Activated naive CD4-positive, alpha-beta T cell treated with anti-CD3 and anti-CD28 coated beads for 36 hours (primary cell): ENCODE data around the gene FLT4. TPM values are rescaled to one million over a fixed set of nuclear protein-coding genes. Genes with fewer than 3 reads are reported as not detected.

Experiments used
- CTCF ChIA-PET: fragments of 350-600 bp; sonication (Branson Sonifier 250); formaldehyde crosslinking; loops from one replicate; lab custom pipeline; 2021; ENCODE audit warnings: antibody characterized with exemption; lab: Charles Lee
- DNase-seq: peaks from one replicate; pipeline ENCODE4 v3.0.0-alpha.2; 2020
- H3K27ac Mint-ChIP-seq: one replicate; pipeline ENCODE4 v1.8.0; 2021; ENCODE audit warnings: mild to moderate bottlenecking, mixed read lengths
- H3K27me3 Mint-ChIP-seq: one replicate; pipeline ENCODE4 v1.8.0; 2021; ENCODE audit warnings: low read depth, mixed read lengths
- H3K36me3 Mint-ChIP-seq: one replicate; pipeline ENCODE4 v1.8.0; 2021; ENCODE audit warnings: low read depth, mixed read lengths
- H3K4me1 Mint-ChIP-seq: one replicate; pipeline ENCODE4 v1.8.0; 2021; ENCODE audit warnings: low read depth, mixed read lengths
- H3K4me3 Mint-ChIP-seq: one replicate; pipeline ENCODE4 v1.8.0; 2021; ENCODE audit warnings: mild to moderate bottlenecking, moderate library complexity, mixed read lengths
- H3K9me3 Mint-ChIP-seq: one replicate; pipeline ENCODE4 v1.8.0; 2021; ENCODE audit warnings: mixed read lengths
- intact Hi-C: fragments of 100-400 bp; cut with micrococcal nuclease; formaldehyde crosslinking; loops from one replicate; pipeline ENCODE4 v1.15.1; 2023
- total RNA-seq, 2 experiments: library from RNA; stranded (reverse); gene quantifications; one replicate each; pipeline ENCODE4 v1.2.3, GENCODE V29; 2021

The FLT4 gene
- total RNA-seq, 2 experiments from 2014 or later, result 1.5 to 2.7 TPM

- CTCF ChIA-PET, result interaction anchor here (0.6 to 1.6 kb wide), 9 partner anchors 11 to 570 kb away, joined by 3 to 9 read pairs (median 4); no protein-coding TSS in a partner anchor
- H3K36me3 Mint-ChIP-seq, result no peaks in the 10 kb centered on the region
- peak; percentile 53 for DNase-seq
- H3K4me3 Mint-ChIP-seq, result peak overlapping the region; percentile 60
- intact Hi-C loops, result loop anchor here (1.0 to 2.0 kb wide), 2 partner anchors 51 to 100 kb away; no protein-coding TSS in a partner anchor
- no peaks in the 10 kb centered on the region for H3K27me3 Mint-ChIP-seq
- no peaks in the 10 kb centered on the region for H3K9me3 Mint-ChIP-seq
- no peak overlapping the region for H3K27ac Mint-ChIP-seq
- peaks cover 13% of the 10 kb centered on the region for H3K4me1 Mint-ChIP-seq
These were observed 30.4 kb downstream of the FLT4 start for GRCh38 chr5:180618829-180619562.

DNA sequence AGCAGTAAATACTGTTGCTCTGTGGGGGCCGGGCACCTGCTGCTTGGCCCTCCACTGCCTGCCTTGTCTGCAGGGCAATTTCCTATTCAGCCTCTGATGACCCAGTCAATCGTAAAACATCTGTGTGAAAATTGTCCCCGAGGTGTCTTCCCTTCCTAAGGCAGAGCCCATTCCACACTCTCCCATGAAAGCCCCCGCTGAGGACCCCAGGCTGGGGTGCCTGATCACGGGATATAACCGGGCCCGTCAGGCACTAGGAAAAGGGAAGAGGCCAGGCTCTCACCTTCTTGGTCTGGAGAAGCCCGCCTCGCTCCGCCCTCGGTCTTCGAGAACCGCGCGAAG, 30.9 kb downstream of the FLT4 start:
- no peak for DNase-seq
- Mint-ChIP-seq H3K27ac (no peak overlapping the region), H3K4me1 (peaks cover 8% of the 10 kb centered on the region), H3K36me3 (no peaks in the 10 kb centered on the region), H3K9me3 (no peaks in the 10 kb centered on the region), H3K4me3 (peak overlapping the region; percentile 51), H3K27me3 (no peaks in the 10 kb centered on the region)
- intact Hi-C loops, result loop anchor here (2.0 kb wide), 1 partner anchor 100 kb away; no protein-coding TSS in a partner anchor
- CTCF ChIA-PET, result interaction anchor here (0.7 to 1.6 kb wide), 7 partner anchors 12 to 100 kb away, joined by 3 to 9 read pairs (median 4); no protein-coding TSS in a partner anchor

GRCh38 chr5:180613814-180614188, 35.6 kb downstream of the FLT4 start:
- no peaks in the 10 kb centered on the region for H3K9me3 Mint-ChIP-seq
- DNase-seq, result no peak
- CTCF ChIA-PET, result no interaction called here
- H3K4me3 Mint-ChIP-seq, result no peak overlapping the region
- H3K4me1 Mint-ChIP-seq, result peaks cover 3% of the 10 kb centered on the region
- intact Hi-C loops, result no loop called here
- no peaks in the 10 kb centered on the region for H3K27me3 Mint-ChIP-seq
- H3K36me3 Mint-ChIP-seq, result no peaks in the 10 kb centered on the region
- H3K27ac Mint-ChIP-seq, result no peak overlapping the region

GRCh38 chr5:180613188-180613813, 36.1 kb downstream of the FLT4 start:
- Mint-ChIP-seq H3K27me3 (no peaks in the 10 kb centered on the region), H3K27ac (no peak overlapping the region), H3K9me3 (no peaks in the 10 kb centered on the region), H3K36me3 (no peaks in the 10 kb centered on the region), H3K4me3 (no peak overlapping the region), H3K4me1 (peaks cover under 1% of the 10 kb centered on the region)
- DNase-seq, result no peak
- intact Hi-C loops, result no loop called here
- CTCF ChIA-PET, result no interaction called here

DNA sequence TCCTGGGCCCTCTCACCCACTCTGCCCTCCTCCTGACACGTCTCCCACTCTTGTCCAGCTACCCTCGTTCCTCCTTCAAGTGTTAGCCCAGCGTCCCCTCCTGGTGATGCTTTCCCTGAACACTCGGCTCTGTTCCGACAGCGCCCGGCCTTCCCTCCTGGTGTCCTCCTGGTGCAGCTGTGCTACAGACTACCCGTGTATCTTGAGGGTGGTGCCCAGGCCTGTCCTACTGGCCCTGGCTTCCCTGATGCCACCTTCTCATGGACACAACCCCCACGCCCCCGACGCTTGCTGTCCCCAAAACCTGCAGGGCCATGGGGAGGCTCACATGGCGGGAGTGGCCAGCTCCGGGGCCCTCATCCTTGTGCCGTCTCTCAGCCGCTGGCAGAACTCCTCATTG, 36.7 kb downstream of the FLT4 start:
- H3K4me3 Mint-ChIP-seq, result no peak overlapping the region
- no peak overlapping the region for H3K27ac Mint-ChIP-seq
- intact Hi-C loops, result no loop called here
- H3K9me3 Mint-ChIP-seq, result no peaks in the 10 kb centered on the region
- CTCF ChIA-PET, result no interaction called here
- H3K36me3 Mint-ChIP-seq, result no peaks in the 10 kb centered on the region
- no peak for DNase-seq
- H3K27me3 Mint-ChIP-seq, result no peaks in the 10 kb centered on the region
- H3K4me1 Mint-ChIP-seq, result no peaks in the 10 kb centered on the region

DNA sequence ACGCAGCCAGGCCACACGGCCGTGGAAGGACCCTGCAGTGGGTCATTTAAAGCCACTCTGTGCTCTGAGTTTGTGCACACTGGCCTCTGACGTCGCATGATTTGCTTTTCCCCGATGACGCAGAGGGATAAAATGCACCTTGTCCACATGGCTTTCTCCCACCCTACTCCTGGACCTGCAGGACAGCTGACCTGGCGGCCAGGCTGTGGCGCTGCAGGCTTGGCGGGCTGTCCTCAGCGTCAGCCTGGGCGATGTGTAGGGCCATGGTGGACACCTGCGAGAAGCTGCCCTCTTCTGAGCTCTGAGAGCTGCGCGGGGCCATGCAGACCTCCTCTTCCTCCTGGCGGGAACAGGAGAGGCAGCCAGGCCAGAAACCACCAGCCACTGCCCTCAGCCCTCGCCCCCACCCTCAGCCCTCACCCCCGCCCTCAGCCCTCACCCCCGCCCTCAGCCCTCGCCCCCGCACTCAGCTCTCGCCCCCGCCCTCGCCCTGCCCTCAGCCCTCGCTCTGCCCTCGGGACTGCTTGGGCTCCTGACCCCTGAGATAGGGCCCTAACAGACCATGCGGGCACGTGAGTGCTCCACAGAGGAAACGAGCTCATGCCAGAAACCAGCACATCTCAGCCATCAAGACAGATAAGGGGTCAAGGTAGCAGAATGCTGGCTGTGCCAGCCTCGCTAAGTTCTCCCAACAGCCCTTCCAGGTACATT, 38.1 kb downstream of the FLT4 start:
- H3K4me1 Mint-ChIP-seq, result no peaks in the 10 kb centered on the region
- intact Hi-C loops, result no loop called here
- CTCF ChIA-PET, result interaction anchor here (0.5 kb wide), 1 partner anchor 112 kb away, joined by 3 read pairs; no protein-coding TSS in a partner anchor
- no peak overlapping the region for H3K4me3 Mint-ChIP-seq
- H3K9me3 Mint-ChIP-seq, result no peaks in the 10 kb centered on the region
- no peak for DNase-seq
- H3K27ac Mint-ChIP-seq, result no peak overlapping the region
- no peaks in the 10 kb centered on the region for H3K36me3 Mint-ChIP-seq
- no peaks in the 10 kb centered on the region for H3K27me3 Mint-ChIP-seq

GRCh38 chr5:180609817-180610550, 39.4 kb downstream of the FLT4 start:
- H3K27ac Mint-ChIP-seq, result no peak overlapping the region
- H3K4me1 Mint-ChIP-seq, result no peaks in the 10 kb centered on the region
- no peaks in the 10 kb centered on the region for H3K36me3 Mint-ChIP-seq
- intact Hi-C loops, result loop anchor here (5.0 kb wide), 2 partner anchors 107 to 118 kb away; partner anchors contain the start of gene CNOT6
- no peak overlapping the region for H3K4me3 Mint-ChIP-seq
- no peak for DNase-seq
- H3K9me3 Mint-ChIP-seq, result no peaks in the 10 kb centered on the region
- H3K27me3 Mint-ChIP-seq, result no peaks in the 10 kb centered on the region
- CTCF ChIA-PET, result no interaction called here

- H3K36me3 Mint-ChIP-seq, result no peaks in the 10 kb centered on the region
- H3K4me3 Mint-ChIP-seq, result no peak overlapping the region
- no peak for DNase-seq
- intact Hi-C loops, result loop anchor here (5.0 kb wide), 2 partner anchors 108 to 117 kb away; partner anchors contain the start of gene CNOT6
- H3K9me3 Mint-ChIP-seq, result no peaks in the 10 kb centered on the region
- CTCF ChIA-PET, result no interaction called here
- H3K27ac Mint-ChIP-seq, result no peak overlapping the region
- H3K4me1 Mint-ChIP-seq, result no peaks in the 10 kb centered on the region
- no peaks in the 10 kb centered on the region for H3K27me3 Mint-ChIP-seq
These were observed 40.0 kb downstream of the FLT4 start for GRCh38 chr5:180609386-180609785.

- H3K27ac Mint-ChIP-seq, result no peak overlapping the region
- DNase-seq, result no peak
- no peak overlapping the region for H3K4me3 Mint-ChIP-seq
- no peaks in the 10 kb centered on the region for H3K27me3 Mint-ChIP-seq
- CTCF ChIA-PET, result no interaction called here
- H3K36me3 Mint-ChIP-seq, result no peaks in the 10 kb centered on the region
- intact Hi-C loops, result loop anchor here (5.0 kb wide), 2 partner anchors 109 to 116 kb away; partner anchors contain the start of gene CNOT6
- H3K4me1 Mint-ChIP-seq, result no peaks in the 10 kb centered on the region
- H3K9me3 Mint-ChIP-seq, result no peaks in the 10 kb centered on the region
These were observed 40.7 kb downstream of the FLT4 start for GRCh38 chr5:180608572-180609310.

- Mint-ChIP-seq H3K27me3 (no peaks in the 10 kb centered on the region), H3K4me3 (no peak overlapping the region), H3K27ac (no peak overlapping the region), H3K9me3 (no peaks in the 10 kb centered on the region), H3K36me3 (no peaks in the 10 kb centered on the region), H3K4me1 (no peaks in the 10 kb centered on the region)
- CTCF ChIA-PET, result interaction anchor here (0.6 to 0.7 kb wide), 4 partner anchors 12 to 674 kb away, joined by 3 to 4 read pairs (median 3); no protein-coding TSS in a partner anchor
- no peak for DNase-seq
- intact Hi-C loops, result loop anchor here (2.0 to 5.0 kb wide), 3 partner anchors 109 to 315 kb away; partner anchors contain the start of genes CNOT6 and MAPK9
These were observed 41.4 kb downstream of the FLT4 start for GRCh38 chr5:180607861-180608571.
